Measurements from ENCODE around the gene CREG1.

Gene CREG1

DNA sequence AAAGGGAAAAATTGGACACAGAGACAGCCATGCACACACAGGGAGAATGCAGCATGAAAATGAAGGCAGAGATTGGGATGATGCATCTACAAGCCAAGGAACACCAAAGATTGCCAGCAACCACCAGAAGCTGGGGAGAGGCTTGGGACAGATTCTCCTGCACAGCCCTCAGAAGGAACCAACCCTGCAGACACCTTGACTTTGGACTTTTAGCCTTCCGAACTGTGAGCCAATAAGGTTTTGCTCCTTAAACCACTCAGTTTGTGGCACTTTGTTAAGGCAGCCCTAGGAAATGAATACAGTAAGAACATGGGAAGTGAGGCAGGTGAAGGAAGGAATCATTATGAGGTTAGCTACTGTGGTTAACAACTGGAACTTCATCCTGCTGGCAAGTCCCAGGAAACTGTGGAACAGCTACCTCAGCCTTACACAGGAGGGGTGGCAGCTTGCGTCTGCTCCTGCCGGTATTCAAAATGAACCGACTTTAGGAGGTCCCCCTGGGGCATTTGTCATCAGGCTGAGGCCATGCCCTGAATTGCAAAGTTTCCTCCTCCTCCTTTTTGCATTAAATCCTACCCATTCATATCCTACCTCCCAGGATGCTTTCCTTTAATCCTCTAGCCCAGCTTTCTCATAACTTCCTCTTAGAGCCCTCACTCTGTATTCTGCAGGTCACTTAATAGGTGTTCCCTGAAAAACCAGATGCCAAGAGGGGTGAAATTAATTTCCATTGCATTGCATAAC lies 50.7 kb downstream of the CREG1 start:
- DNase-seq = no peak

- no peak for DNase-seq
These were observed 51.4 kb downstream of the CREG1 start for GRCh38 chr1:167502192-167502551.

DNA sequence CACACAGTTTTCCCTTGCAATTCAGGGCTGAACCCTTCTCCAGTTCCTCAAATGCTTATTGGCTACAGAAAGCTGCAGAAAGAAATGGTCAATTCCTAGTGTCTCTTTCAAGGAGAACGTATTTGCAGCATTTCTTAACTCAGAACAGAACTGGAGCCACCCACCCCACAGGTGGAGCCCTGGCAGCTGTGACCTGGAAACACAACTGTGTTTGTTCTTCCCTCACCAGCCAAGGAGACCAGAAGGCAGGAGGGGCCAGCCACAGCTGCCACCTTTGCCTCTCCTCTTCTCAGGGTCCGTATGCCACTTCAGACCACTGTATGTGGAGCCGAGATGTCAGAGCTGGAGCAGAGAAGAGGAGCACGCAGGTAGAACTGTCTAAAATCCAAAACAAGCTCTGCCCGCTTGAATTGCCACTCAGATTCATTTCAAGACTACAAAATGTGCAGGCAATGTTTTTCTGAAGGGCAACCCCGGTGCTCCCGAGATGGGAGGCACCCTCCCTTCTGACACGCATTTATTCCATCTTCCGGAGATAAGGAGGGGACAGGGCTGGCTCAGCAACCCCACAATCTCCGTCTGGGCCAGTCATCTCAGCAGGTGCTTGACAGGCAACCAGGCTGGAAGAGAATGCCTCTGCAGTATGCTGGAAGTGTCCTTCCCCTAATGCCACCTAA lies 51.9 kb downstream of the CREG1 start:
- no peak for DNase-seq

- no peak for DNase-seq
These were observed 53.2 kb downstream of the CREG1 start for GRCh38 chr1:167500283-167500860.

DNA sequence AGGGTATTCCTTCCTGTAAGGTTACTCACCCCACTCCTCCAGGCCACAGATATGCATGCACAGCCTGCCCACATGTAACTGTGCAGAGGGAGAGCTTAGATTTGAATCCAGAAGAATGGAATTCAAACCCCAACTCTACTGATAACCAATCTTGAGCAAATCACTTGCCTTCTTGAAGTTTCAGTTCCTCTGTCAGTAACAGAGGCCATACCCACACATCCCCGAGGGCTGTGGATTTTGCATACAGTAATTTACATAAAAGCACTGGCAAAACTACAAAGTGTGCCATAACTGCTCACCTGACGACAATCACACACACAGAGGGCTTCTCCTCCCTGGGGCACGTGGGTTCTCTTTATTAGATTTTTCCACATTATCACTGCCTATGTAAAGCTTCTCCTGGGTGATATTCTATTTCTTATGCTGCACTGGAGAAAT lies 53.9 kb downstream of the CREG1 start:
- DNase-seq = peak; percentile 66

GRCh38 chr1:167499106-167499505 lies 54.5 kb downstream of the CREG1 start:
- DNase-seq = no peak

- DNase-seq = no peak
These were observed 56.6 kb downstream of the CREG1 start for GRCh38 chr1:167496797-167497619.

DNA sequence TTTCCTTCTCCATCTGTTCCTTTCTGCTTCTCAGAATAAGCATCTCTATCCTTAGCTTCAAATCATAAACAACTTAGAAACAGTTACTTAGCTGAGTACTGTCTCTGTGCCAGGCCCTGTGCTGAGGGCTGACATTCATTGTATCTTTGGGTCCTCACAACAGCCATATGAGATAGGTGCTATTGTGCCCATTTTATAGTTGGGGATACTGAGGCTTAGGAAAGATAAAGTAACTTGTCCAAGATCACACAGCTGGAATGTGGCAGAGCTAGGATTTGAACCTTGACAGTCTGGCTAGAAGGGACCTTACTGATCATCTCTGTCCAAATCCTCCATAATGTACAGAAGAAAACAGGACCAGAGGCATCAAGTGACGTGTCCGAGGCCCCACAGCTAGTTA lies 60.2 kb downstream of the CREG1 start:
- no peak for DNase-seq

GRCh38 chr1:167492481-167492910 lies 61.1 kb downstream of the CREG1 start:
- DNase-seq = no peak

DNA sequence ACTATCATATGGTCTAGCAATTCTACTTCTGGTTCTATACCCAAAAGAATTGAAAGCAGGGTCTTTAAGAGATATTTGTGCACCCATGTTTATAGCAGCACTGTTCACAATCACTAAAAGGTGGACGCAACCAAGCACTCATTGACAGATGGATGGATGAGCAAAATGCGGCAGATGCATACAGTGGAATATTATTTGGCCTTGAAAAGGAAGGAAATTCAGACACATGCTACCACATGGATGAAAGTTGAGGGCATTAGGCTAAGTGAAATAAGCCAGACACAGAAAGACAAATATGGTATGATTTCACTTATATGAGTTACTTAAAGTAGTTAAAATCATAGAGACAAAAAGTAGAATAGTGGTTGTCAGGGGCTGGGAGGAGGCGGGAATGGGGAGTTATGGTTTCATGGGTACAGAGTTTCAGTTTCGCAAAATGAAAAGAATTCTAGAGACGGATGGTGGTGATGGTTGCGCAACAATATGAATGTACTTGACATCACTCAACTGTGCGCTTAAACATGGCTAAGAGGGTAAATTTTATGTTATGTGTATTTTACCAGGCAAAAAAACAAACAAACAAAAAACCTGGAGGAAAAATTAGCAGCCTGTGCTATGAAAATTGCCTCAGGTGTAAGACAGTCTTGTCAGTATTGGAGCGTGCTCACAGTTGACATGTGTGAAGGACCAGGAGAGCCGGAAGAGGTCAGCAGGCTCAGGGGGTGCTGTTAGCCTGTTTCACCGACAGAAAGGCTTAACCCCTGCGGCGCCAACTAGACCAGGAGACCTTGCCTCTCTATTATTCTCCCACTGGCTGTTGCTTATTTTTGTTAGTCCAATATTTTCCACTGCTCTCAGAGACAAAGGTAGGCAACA lies 61.7 kb downstream of the CREG1 start:
- no peak for DNase-seq
